NCI-H69 (cell line): ENCODE measurements around the gene GTF3A.

Experiments used
- DNase-seq: peaks from one replicate; lab custom pipeline; 2025; lab: John Stamatoyannopoulos, UW

GTF3A gene

GRCh38 chr13:27405546-27406134 lies 18.8 kb upstream of the GTF3A start:
- DNase-seq: peak; percentile 42

GRCh38 chr13:27406178-27406939 lies 18.1 kb upstream of the GTF3A start:
- DNase-seq: peak; percentile 57

GRCh38 chr13:27408074-27408473 lies 16.3 kb upstream of the GTF3A start:
- DNase-seq: peak; percentile 6

- DNase-seq: no peak
These were observed 15.4 kb upstream of the GTF3A start for GRCh38 chr13:27409013-27409412.

- no peak for DNase-seq
These were observed 13.1 kb upstream of the GTF3A start for GRCh38 chr13:27411341-27411740.

GRCh38 chr13:27415116-27415515 lies 9.3 kb upstream of the GTF3A start:
- no peak for DNase-seq

- no peak for DNase-seq
These were observed 5.1 kb upstream of the GTF3A start for GRCh38 chr13:27419328-27419727.

- DNase-seq: no peak
These were observed 3.1 kb upstream of the GTF3A start for GRCh38 chr13:27421101-27421871.

GRCh38 chr13:27423333-27423732 lies 1.1 kb upstream of the GTF3A start:
- DNase-seq: peak; percentile 33

GRCh38 chr13:27425158-27425917 lies 919 bp downstream of the GTF3A start:
- no peak for DNase-seq

GRCh38 chr13:27425918-27426630 lies 1.7 kb downstream of the GTF3A start:
- DNase-seq: peak; percentile 81

GRCh38 chr13:27427641-27428040 lies 3.2 kb downstream of the GTF3A start:
- DNase-seq: no peak

- no peak for DNase-seq
These were observed 3.7 kb downstream of the GTF3A start for GRCh38 chr13:27428160-27428559.

- no peak for DNase-seq
These were observed 7.8 kb downstream of the GTF3A start for GRCh38 chr13:27432180-27432579.

GRCh38 chr13:27432611-27433210 lies 8.3 kb downstream of the GTF3A start:
- no peak for DNase-seq

GRCh38 chr13:27437126-27437525 lies 12.7 kb downstream of the GTF3A start:
- DNase-seq: no peak

- no peak for DNase-seq
These were observed 16.0 kb downstream of the GTF3A start for GRCh38 chr13:27440408-27440807.

GRCh38 chr13:27442071-27442647 lies 17.7 kb downstream of the GTF3A start:
- no peak for DNase-seq

GRCh38 chr13:27442797-27443196 lies 18.4 kb downstream of the GTF3A start:
- no peak for DNase-seq

GRCh38 chr13:27446986-27447583 lies 22.7 kb downstream of the GTF3A start:
- DNase-seq: no peak
